Measurements from ENCODE around the gene ADCY3.

DNA sequence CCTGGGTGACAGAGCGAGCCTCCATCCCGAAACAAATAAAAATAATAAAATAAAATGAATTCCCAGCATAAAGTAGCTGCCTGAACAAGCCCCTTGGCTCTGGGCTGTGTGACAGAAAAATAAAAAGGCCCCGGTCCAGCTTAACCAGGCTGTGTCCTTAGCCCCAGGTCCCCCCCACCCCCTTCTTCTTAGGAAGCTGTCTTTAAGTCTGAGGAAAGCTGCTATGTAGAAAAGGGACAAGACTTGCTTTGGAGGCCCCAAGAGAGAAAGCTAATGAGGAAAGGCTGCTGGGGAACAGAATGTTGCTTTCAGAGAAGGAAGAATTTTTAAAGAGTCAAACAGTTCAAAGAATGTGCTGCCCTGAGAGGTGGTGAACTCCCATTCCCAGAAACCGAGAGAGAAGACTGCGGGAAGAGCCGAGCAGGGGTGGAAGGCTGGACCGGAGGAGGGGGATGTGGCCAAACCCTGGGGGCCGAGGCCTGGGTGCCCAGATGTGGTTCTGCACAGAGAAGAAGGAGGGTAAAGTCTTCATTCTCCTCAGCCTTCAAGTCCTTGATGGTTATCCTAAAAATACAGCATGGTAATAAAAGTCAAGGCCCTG lies 64.9 kb downstream of the ADCY3 start:
- TF ChIP-seq EZH2 (IDR thresholded peaks at IDR 0.05; ENCODE audit: insufficient read depth, poor library complexity, severe bottlenecking): no peak
- TF ChIP-seq EZH2phosphoT487 (IDR thresholded peaks at IDR 0.05; ENCODE audit: insufficient read depth, low read depth): no peak

Data from GM23248 (cell line).